HG03139 (cell line): Measurements from ENCODE around the gene EPDR1.

Experiments used
- ATAC-seq: cut with Tn5 transposase; IDR thresholded peaks from one replicate; pipeline ENCODE4 v1.9.1; 2021; ENCODE audit not compliant: unreplicated experiment

The EPDR1 gene

GRCh38 chr7:37920305-37920848 lies at the start of gene EPDR1:
Gene EPDR1, plus strand, starts transcription at chr7:37920640. Its CDS starts 300 bp downstream, at chr7:37920940.
- ATAC-seq: peak; percentile 44

- ATAC-seq: no peak
Observed at GRCh38 chr7:37882086-37882485, 38.4 kb upstream of the EPDR1 start.

GRCh38 chr7:37893359-37893758 lies 27.1 kb upstream of the EPDR1 start:
- ATAC-seq: no peak

DNA sequence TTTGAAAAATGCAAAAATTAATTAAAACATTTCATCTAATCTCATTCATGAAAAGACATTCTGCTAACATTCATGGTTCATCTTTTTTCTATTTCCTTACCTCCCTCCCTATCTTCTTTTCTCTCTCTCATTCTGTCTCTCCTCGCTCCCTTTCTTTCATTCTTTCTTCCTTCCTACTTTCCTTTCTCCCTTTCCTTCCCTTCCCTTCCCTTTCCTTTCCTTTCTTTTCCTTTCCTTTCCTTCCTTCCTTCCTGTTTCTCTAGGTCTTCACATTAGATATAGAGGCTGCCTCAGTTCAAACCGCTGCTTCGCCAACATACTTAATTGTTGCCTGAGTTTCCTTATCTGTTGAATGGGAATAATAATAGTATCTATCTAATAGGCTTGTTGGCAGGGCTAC lies 25.8 kb upstream of the EPDR1 start:
- no peak for ATAC-seq

GRCh38 chr7:37899712-37900247 lies 20.7 kb upstream of the EPDR1 start:
- ATAC-seq: no peak

GRCh38 chr7:37901236-37901827 lies 19.1 kb upstream of the EPDR1 start:
- no peak for ATAC-seq

GRCh38 chr7:37901890-37902524 lies 18.4 kb upstream of the EPDR1 start:
- ATAC-seq: no peak

- ATAC-seq: no peak
Observed at GRCh38 chr7:37908221-37908788, 12.1 kb upstream of the EPDR1 start.

DNA sequence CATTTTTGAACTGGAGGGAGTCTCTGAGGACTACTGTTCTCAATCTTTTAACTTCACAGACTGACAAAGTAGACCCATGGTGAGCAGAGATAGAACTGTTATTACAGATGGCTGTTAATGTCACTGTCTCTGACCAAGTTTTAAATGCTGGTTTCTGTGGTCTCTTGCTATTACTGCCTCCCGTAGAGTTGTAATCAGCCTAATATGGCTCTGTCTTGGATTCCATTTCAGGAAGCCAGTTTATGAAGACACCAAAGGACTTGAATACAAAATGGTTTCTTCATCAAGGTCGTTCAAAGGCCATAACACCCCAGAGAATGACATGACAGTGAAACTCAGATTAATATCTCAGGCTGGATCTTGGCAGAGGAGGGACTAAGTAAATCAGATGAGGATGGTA lies 7.7 kb upstream of the EPDR1 start:
- ATAC-seq: no peak

DNA sequence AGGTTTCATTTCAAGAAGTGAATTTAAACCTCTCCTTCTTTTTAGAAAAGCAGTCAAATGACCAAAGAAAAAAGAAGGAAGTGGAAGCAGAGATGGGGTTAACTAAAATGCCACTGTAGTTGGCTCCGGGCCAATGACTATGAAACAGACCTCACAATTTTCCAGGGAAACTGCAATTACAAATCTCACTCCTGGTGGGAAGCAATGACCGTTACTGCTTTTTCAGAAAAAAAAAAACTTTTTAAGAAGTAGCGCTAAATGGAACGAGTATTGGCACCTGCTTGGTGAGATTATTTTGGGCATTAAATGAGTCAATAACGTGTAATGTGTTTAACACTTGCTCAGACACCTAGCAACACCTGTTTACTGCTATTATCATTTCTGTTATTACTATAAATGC lies 5.0 kb upstream of the EPDR1 start:
- no peak for ATAC-seq

GRCh38 chr7:37916017-37916672 lies 4.3 kb upstream of the EPDR1 start:
- ATAC-seq: no peak

GRCh38 chr7:37916673-37917660 lies 3.5 kb upstream of the EPDR1 start, which contains the start of gene SFRP4:
Gene SFRP4, minus strand, starts transcription at chr7:37916817. Its CDS starts 280 bp downstream, at chr7:37916537.
- no peak for ATAC-seq

DNA sequence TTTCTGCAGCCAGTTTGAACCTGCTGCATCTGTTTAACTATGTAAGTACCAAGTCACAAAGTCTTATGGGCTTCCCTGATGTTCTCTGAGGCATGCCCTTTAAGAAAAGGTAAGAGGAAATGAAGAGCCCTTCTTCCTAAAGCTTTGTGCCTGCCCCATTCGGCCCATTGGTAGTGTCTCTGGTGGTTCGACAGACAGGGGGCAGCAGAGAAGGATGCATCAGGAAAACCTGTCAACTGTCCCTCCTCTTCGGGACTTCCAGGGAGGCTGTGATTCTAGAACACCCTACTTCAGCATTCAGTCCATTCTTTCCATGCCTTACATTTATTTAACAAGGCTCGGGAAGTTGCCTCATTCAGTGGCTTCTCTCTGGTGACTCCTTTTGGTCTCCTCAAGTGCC lies 1.9 kb upstream of the EPDR1 start:
- no peak for ATAC-seq

DNA sequence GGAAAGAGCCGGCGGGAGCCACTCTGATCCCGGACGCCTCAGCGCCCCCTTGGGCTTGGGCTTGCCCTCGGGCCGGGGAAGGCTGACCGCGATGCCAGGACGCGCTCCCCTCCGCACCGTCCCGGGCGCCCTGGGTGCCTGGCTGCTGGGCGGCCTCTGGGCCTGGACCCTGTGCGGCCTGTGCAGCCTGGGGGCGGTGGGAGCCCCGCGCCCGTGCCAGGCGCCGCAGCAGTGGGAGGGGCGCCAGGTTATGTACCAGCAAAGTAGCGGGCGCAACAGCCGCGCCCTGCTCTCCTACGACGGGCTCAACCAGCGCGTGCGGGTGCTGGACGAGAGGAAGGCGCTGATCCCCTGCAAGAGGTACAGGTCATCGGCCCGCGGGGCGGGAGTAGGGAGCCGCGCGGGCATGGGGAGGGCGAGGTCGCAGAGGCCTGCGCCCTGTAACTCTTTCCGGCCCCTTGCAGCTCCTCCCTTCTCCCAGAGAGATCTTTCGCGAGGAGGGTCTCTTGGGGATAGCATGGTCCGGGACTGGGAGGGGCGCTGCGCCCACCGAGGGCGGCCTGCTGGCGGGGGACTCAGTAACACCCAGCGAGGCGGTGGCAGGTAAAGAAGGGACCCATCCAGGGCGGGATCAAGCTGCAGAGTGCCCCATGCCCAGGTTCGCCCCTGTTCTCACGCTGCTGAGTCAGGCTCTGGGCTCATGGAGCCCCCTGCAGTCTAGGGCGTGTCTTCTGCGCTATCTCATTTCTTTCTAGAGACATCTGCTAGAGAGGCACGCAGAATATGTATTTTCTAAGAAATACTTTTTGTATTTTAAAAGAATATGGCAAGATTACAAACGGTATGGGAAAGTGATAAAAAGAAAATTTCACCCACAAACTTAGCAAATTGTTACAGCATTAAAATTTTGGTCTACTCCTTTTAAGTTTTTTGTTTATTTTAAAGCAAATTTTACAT lies 687 bp downstream of the EPDR1 start:
- ATAC-seq: peak; percentile 46

GRCh38 chr7:37921876-37922275 lies 1.4 kb downstream of the EPDR1 start:
- ATAC-seq: no peak

DNA sequence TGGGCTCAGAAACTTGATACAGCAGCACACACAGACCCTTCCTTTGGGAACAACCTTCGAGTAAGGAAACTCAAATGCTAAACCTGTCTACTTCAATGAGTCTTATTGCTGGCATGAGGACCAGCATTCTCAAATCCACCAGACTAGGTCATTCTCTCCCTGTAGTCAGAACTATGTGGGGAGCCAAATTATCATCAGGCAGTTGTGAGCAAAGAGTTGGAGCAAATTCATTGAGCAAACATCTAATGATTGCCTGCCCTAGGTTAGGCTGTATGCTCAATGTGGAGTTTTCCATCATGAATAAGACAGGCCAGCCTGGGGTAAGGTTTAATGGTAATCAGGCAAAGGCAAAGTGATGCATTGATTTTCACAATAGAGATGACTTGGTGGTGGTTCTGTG lies 3.6 kb downstream of the EPDR1 start:
- ATAC-seq: no peak

DNA sequence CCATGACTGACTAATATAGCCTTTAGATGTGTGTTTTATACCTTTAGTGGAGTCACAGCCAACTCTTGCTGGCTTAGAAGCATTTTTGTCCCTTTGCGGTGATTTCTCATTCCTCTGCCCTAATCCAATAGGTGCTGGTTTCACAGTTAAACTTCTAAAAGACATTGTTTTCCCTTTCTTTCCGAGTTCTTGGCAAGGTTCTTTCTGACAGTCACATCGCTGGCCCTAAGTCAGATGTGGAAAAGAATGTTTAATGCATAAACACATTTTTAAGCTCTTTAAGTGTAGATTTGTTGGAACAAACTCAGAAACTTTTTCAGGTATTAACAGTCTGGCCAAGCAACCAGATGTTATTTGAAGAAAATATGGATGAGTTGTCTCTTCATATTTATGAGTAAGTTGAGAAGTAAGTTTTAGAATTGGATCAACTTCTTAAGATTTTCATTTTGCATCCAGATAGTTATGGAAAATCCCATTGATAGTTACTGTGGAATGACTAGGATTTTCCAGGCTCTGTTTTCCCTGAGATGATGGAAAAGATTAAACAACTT lies 4.1 kb downstream of the EPDR1 start:
- ATAC-seq: no peak

GRCh38 chr7:37925620-37926019 lies 5.2 kb downstream of the EPDR1 start:
- ATAC-seq: no peak
